Neural progenitor cell (in vitro differentiated cells): ENCODE data around the gene USP6. TPM values are rescaled to one million over a fixed set of nuclear protein-coding genes. Genes with fewer than 3 reads are reported as not detected.
"Not testable (repeated sequence)": the region's sequence is repeated elsewhere in the genome, so short reads cannot be mapped to it uniquely, and the experiment has no call there.

Experiments used
- DNase-seq: peaks from one replicate; pipeline ENCODE4 v3.0.0-alpha.2; 2016; ENCODE audit warnings: low spot score
- H2AFZ ChIP-seq: fragments of 200-600 bp; sonication (generic); replicated peaks from 2 replicates; pipeline ENCODE4 v1.6.1; 2016; ENCODE audit warnings: antibody characterized with exemption
- H3F3A ChIP-seq: fragments of 200-600 bp; sonication (generic); 2 replicates; pipeline ENCODE4 v1.6.1; 2016; ENCODE audit warnings: antibody characterized with exemption, low read depth
- H3K27ac ChIP-seq: fragments of 200-600 bp; sonication (generic); 2 replicates; pipeline ENCODE4 v1.5.1; 2016; ENCODE audit warnings: mild to moderate bottlenecking
- H3K27me3 ChIP-seq: fragments of 200-600 bp; sonication (generic); 2 replicates; pipeline ENCODE4 v1.6.1; 2016; ENCODE audit warnings: mild to moderate bottlenecking, moderate library complexity
- H3K36me3 ChIP-seq: fragments of 200-600 bp; sonication (generic); 2 replicates; pipeline ENCODE4 v1.5.1; 2016
- H3K4me1 ChIP-seq: fragments of 200-600 bp; sonication (generic); 2 replicates; pipeline ENCODE4 v1.6.1; 2016; ENCODE audit warnings: mixed run types
- H3K4me2 ChIP-seq: fragments of 200-600 bp; sonication (generic); 2 replicates; pipeline ENCODE4 v1.6.1; 2016
- H3K4me3 ChIP-seq: fragments of 200-600 bp; sonication (generic); 2 replicates; pipeline ENCODE4 v1.5.1; 2016
- H3K79me2 ChIP-seq: fragments of 200-600 bp; sonication (generic); 2 replicates; pipeline ENCODE4 v1.6.1; 2016; ENCODE audit warnings: low read depth
- H3K9ac ChIP-seq: fragments of 200-600 bp; sonication (generic); 2 replicates; pipeline ENCODE4 v1.6.1; 2016
- H3K9me3 ChIP-seq: fragments of 200-600 bp; sonication (generic); 2 replicates; pipeline ENCODE4 v1.5.1; 2016; ENCODE audit warnings: low read depth
- H4K20me1 ChIP-seq: fragments of 200-600 bp; sonication (generic); 2 replicates; pipeline ENCODE4 v1.6.1; 2016; ENCODE audit warnings: low read depth
- H3K27ac Mint-ChIP-seq: 3 replicates; pipeline ENCODE4 v1.8.0; 2021; ENCODE audit warnings: mixed read lengths
- H3K27me3 Mint-ChIP-seq: 2 replicates; pipeline ENCODE4 v1.8.0; 2022; ENCODE audit warnings: low read depth, mild to moderate bottlenecking, inconsistent platforms, moderate library complexity, mixed read lengths; ENCODE audit not compliant: insufficient read depth
- H3K36me3 Mint-ChIP-seq: 3 replicates; pipeline ENCODE4 v1.8.0; 2021; ENCODE audit warnings: mixed read lengths
- H3K4me1 Mint-ChIP-seq: 3 replicates; pipeline ENCODE4 v1.8.0; 2021; ENCODE audit warnings: mixed read lengths
- H3K4me3 Mint-ChIP-seq: 3 replicates; pipeline ENCODE4 v1.8.0; 2021; ENCODE audit warnings: mild to moderate bottlenecking, moderate library complexity, mixed read lengths
- H3K9me3 Mint-ChIP-seq: 3 replicates; pipeline ENCODE4 v1.8.0; 2020; ENCODE audit warnings: mixed read lengths
- EZH2 ChIP-seq: fragments of 200-600 bp; sonication (generic); IDR thresholded peaks from 2 replicates; pipeline ENCODE4 v1.6.1; 2017; ENCODE audit warnings: antibody characterized with exemption, mild to moderate bottlenecking, moderate library complexity
- EZH2phosphoT487 ChIP-seq: fragments of 200-600 bp; sonication (generic); IDR thresholded peaks from 2 replicates; pipeline ENCODE4 v1.6.1; 2017; ENCODE audit warnings: antibody characterized with exemption
- total RNA-seq: library from RNA; depleted of rRNA; stranded (reverse); fragments of >200 nt; gene quantifications from 2 replicates; pipeline ENCODE4 v1.2.3, GENCODE V29; 2015; ENCODE audit warnings: low replicate concordance
- TF ChIP-seq, protein P1 (sequence below): fragments of 200-600 bp; sonication (generic); IDR thresholded peaks from 2 replicates; pipeline ENCODE4 v1.5.1; 2017; ENCODE audit warnings: antibody characterized with exemption, mild to moderate bottlenecking

USP6 gene
- total RNA-seq, 1 donor from 2014 or later, result 0.17 TPM

DNA sequence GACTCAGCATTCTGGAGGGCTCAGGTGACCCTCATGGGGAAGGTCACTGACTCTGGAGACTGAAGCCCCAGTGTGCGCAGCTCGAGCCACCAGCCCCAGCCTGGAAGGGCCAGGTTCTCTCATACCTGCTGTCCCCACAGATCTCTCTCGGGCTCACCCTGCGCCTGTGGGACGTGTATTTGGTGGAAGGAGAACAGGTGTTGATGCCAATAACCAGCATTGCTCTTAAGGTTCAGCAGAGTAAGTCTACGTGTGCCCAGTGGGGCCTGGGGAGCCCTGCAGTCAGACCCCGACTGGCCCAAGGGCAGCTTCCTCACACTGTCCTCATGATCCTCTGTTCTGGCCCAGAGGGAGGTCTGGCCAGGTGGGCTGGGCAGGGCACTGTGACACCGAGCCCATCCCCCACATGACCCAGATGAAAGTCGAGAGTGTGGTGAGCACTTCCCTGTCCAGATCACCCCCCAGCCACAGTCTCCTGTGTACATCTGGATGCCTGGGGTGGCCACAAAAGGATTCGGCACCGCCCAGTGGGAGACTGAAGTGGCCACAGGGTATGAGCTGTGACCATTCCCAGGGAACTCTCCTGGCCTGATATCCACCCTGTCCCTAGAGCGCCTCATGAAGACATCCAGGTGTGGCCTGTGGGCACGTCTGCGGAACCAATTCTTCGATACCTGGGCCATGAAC, 21.8 kb downstream of the USP6 start:
- H2AFZ ChIP-seq, H3K9me3 ChIP-seq, H4K20me1 ChIP-seq, H3K36me3 Mint-ChIP-seq, H3K4me3 ChIP-seq, DNase-seq, H3K4me1 ChIP-seq, H3K9me3 Mint-ChIP-seq, H3K36me3 ChIP-seq, H3K27me3 ChIP-seq, H3K4me3 Mint-ChIP-seq, H3F3A ChIP-seq, H3K27ac ChIP-seq, H3K79me2 ChIP-seq, H3K27ac Mint-ChIP-seq, H3K4me1 Mint-ChIP-seq, H3K9ac ChIP-seq, H3K4me2 ChIP-seq, H3K27me3 Mint-ChIP-seq: not testable (repeated sequence)

DNA sequence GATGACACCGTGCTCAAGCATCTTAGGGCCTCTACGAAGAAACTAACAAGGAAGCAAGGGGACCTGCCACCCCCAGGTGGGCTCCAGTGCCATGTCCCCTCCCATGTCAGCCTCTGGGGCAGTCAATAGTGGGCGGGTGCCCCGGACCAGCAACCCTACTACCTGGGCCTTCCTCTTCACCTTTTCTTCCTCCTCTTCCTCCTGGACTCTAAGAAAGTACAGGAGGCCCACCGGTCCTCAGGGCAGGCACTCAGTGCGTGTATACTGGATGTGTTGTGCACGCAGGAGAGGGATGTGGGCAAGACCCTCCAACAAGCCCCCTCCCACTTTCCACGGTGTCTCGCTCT, 22.3 kb downstream of the USP6 start:
- not testable (repeated sequence) for H3K36me3 Mint-ChIP-seq, H3K79me2 ChIP-seq, H3K4me2 ChIP-seq, H3K27ac ChIP-seq, H3K36me3 ChIP-seq, H3K4me1 ChIP-seq, DNase-seq, H3K4me3 ChIP-seq, H3K4me1 Mint-ChIP-seq, H3F3A ChIP-seq, H3K27ac Mint-ChIP-seq, H3K27me3 Mint-ChIP-seq, H3K27me3 ChIP-seq, H3K4me3 Mint-ChIP-seq, H3K9me3 ChIP-seq, H3K9me3 Mint-ChIP-seq, H2AFZ ChIP-seq, H4K20me1 ChIP-seq, H3K9ac ChIP-seq

DNA sequence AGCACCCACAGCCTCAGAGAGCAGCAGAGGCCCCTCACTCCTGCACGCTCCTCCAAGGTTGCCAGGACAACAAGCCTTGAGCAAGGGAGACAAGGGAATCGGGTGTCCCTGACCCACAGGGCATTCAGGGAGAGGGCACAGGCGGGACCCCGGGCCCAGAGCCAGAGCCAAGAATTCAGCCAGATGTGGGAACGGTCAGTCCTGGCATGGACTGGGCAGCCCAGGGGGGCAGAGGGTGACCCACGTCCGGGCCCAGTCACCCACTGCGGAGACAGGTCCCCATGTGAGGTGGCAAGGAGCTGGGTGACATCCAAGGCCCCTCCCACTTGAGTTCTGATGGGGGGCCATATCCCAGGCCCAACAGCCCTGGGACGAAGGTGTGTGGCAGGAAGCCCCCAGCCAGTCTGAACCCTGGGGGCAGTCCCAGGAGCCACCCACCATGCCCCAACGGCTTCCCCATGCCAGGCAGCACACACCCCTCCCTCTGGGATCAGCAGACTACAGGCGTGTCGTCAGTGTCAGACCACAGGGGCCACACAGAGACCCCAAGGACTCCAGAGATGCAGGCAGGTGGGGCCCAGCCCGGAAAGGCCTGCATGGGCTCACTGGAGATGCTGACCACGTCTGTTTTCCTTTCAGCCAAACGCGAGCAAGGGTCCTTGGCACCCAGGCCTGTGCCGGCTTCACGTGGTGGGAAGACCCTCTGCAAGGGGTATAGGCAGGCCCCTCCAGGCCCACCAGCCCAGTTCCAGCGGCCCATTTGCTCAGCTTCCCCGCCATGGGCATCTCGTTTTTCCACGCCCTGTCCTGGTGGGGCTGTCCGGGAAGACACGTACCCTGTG, 23.0 kb downstream of the USP6 start:
- no peaks in the 10 kb centered on the region for H4K20me1 ChIP-seq
- Mint-ChIP-seq H3K27ac (no peak overlapping the region), H3K4me3 (no peak overlapping the region), H3K36me3 (no peaks in the 10 kb centered on the region), H3K27me3 (no peaks in the 10 kb centered on the region), H3K9me3 (no peaks in the 10 kb centered on the region), H3K4me1 (no peaks in the 10 kb centered on the region)
- no peak for DNase-seq
- H3F3A ChIP-seq, result no peaks in the 10 kb centered on the region
- H3K79me2 ChIP-seq, result no peaks in the 10 kb centered on the region
- no peak overlapping the region for H3K27ac ChIP-seq
- no peaks in the 10 kb centered on the region for H3K9me3 ChIP-seq
- TF ChIP-seq, protein P1, sequence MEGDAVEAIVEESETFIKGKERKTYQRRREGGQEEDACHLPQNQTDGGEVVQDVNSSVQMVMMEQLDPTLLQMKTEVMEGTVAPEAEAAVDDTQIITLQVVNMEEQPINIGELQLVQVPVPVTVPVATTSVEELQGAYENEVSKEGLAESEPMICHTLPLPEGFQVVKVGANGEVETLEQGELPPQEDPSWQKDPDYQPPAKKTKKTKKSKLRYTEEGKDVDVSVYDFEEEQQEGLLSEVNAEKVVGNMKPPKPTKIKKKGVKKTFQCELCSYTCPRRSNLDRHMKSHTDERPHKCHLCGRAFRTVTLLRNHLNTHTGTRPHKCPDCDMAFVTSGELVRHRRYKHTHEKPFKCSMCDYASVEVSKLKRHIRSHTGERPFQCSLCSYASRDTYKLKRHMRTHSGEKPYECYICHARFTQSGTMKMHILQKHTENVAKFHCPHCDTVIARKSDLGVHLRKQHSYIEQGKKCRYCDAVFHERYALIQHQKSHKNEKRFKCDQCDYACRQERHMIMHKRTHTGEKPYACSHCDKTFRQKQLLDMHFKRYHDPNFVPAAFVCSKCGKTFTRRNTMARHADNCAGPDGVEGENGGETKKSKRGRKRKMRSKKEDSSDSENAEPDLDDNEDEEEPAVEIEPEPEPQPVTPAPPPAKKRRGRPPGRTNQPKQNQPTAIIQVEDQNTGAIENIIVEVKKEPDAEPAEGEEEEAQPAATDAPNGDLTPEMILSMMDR, result no peak
- TF ChIP-seq EZH2phosphoT487 (no peak), EZH2 (no peak)
- no peak overlapping the region for H3K4me3 ChIP-seq
- no peak overlapping the region for H3K4me2 ChIP-seq
- H3K36me3 ChIP-seq, result no peaks in the 10 kb centered on the region
- no peak overlapping the region for H2AFZ ChIP-seq
- no peak overlapping the region for H3K9ac ChIP-seq
- no peaks in the 10 kb centered on the region for H3K27me3 ChIP-seq
- H3K4me1 ChIP-seq, result no peaks in the 10 kb centered on the region

DNA sequence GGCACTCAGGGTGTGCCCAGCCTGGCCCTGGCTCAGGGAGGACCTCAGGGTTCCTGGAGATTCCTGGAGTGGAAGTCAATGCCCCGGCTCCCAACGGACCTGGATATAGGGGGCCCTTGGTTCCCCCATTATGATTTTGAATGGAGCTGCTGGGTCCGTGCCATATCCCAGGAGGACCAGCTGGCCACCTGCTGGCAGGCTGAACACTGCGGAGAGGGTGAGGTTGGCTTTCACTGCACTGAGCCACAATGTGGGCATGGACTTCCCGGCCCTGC, 23.6 kb downstream of the USP6 start:
- Mint-ChIP-seq H3K27ac (no peak overlapping the region), H3K36me3 (no peaks in the 10 kb centered on the region), H3K27me3 (no peaks in the 10 kb centered on the region), H3K4me1 (no peaks in the 10 kb centered on the region), H3K4me3 (no peak overlapping the region), H3K9me3 (no peaks in the 10 kb centered on the region)
- Histone ChIP-seq H3K27ac (no peak overlapping the region), H3K27me3 (no peaks in the 10 kb centered on the region), H3K4me3 (no peak overlapping the region), H2AFZ (no peak overlapping the region), H3K9me3 (no peaks in the 10 kb centered on the region), H3K36me3 (no peaks in the 10 kb centered on the region), H3F3A (no peaks in the 10 kb centered on the region), H3K9ac (no peak overlapping the region), H4K20me1 (no peaks in the 10 kb centered on the region), H3K4me1 (no peaks in the 10 kb centered on the region), H3K79me2 (no peaks in the 10 kb centered on the region), H3K4me2 (no peak overlapping the region)
- no peak for TF ChIP-seq EZH2
- no peak for DNase-seq

DNA sequence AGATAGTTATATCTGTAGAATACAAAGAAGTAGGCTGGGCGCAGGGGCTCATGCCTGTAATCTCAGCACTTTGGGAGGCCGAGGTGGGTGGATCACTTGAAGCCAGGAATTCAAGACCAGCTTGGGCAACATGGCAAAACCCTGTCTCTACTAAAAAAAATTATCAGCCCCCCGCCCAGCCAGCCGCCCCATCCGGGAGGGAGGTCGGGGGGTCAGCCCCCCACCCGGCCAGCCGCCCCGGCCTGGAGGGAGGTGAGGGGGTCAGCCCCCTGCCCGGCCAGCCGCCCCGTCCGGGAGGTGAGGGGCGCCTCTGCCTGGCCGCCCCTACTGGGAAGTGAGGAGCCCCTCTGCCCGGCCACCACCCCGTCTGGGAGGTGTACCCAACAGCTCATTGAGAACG, 27.0 kb downstream of the USP6 start:
- not testable (repeated sequence) for H3K9ac ChIP-seq, H3K36me3 Mint-ChIP-seq, H3K79me2 ChIP-seq, H4K20me1 ChIP-seq, H3K4me3 Mint-ChIP-seq, H3K9me3 Mint-ChIP-seq, H3K36me3 ChIP-seq, H3K4me1 Mint-ChIP-seq, H3K4me3 ChIP-seq, H3K4me2 ChIP-seq, H3K9me3 ChIP-seq, H3K27me3 Mint-ChIP-seq, DNase-seq, H2AFZ ChIP-seq, H3K27ac ChIP-seq, H3F3A ChIP-seq, H3K27ac Mint-ChIP-seq, H3K4me1 ChIP-seq
- peaks cover 28% of the 10 kb centered on the region for H3K27me3 ChIP-seq

DNA sequence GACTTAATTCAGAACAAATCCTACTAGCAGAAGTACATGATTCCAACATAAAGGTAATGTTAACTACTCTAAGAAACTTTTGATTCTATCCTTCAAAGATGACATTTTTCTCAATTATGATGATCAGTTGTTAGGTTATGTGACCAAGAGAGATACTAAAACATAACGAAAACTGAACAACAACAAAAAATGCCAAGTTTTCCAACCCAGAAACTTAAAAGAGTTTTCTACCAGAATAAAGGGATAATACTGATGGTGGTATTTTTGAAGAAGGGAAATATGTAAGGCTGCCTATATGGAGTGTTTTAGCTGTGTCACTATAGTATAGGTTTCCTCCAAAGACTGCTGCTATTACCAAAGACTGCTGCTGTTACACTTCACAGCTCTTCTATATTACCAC, 30.3 kb downstream of the USP6 start:
- H3K4me1 Mint-ChIP-seq, H3K36me3 Mint-ChIP-seq, H3K4me2 ChIP-seq, H3K27ac ChIP-seq, H2AFZ ChIP-seq, DNase-seq, H3K9ac ChIP-seq, H3K9me3 Mint-ChIP-seq, H3K79me2 ChIP-seq, H3K4me3 Mint-ChIP-seq, H3K27me3 Mint-ChIP-seq, H3F3A ChIP-seq, H3K27ac Mint-ChIP-seq, H3K4me3 ChIP-seq, H4K20me1 ChIP-seq, H3K4me1 ChIP-seq, H3K9me3 ChIP-seq, H3K36me3 ChIP-seq: not testable (repeated sequence)
- peaks cover 29% of the 10 kb centered on the region for H3K27me3 ChIP-seq

DNA sequence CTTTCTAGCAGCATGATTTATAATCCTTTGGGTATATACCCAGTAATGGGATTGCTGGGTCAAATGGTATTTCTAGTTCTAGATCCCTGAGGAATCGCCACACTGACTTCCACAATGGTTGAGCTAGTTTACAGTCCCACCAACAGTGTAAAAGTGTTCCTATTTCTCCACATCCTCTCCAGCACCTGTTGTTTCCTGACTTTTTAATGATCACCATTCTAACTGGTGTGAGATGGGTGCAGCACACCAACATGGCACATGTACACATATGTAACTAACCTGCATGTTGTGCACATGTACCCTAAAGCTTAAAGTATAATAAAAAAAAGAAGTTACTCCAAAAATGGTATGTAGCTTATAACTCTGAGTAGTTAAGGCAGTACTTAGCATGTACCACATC, 44.9 kb downstream of the USP6 start:
- H2AFZ ChIP-seq, H3K36me3 ChIP-seq, H3K4me3 Mint-ChIP-seq, H3K79me2 ChIP-seq, H3K4me2 ChIP-seq, H3K9me3 Mint-ChIP-seq, H3F3A ChIP-seq, H3K27me3 Mint-ChIP-seq, H3K4me1 Mint-ChIP-seq, H3K9me3 ChIP-seq, H3K4me3 ChIP-seq, H3K9ac ChIP-seq, H3K27ac Mint-ChIP-seq, H4K20me1 ChIP-seq, H3K27ac ChIP-seq, DNase-seq, H3K36me3 Mint-ChIP-seq, H3K4me1 ChIP-seq: not testable (repeated sequence)
- peaks cover 13% of the 10 kb centered on the region for H3K27me3 ChIP-seq
